Stimulated activated CD8-positive, alpha-beta memory T cell treated with anti-CD3 and anti-CD28 coated beads, Interleukin-15, amount 100 ng/mL, for 4 hours (primary cell): ENCODE results near the gene BORCS5.
"Not testable (repeated sequence)": the region's sequence is repeated elsewhere in the genome, so short reads cannot be mapped to it uniquely, and the experiment has no call there.

ENCODE experiments used
- DNase-seq, 2 donors: peaks; one replicate each; pipeline ENCODE4 v3.0.0-alpha.2; 2020; ENCODE audit warnings: low read depth in 2 of 2

Gene BORCS5

DNA sequence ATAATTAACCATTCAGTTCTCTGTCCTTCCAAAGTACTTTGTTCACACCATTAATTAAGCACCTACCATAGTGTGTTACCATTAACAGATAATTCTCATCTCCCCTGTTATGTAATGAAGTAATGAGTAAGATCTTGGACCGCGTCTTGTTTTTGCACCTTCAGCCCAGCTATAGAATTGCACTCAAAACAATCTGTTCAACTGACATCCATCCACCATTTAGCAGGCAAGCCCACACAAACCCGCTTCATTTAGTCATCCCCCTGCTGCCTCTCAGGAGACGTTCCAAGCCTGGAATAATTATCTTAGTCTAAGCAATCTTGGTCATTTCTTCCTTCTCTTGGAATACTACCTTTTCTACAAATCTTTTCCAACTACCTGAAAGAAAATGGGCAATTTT lies 131.4 kb downstream of the BORCS5 start:
- no peak for DNase-seq

DNA sequence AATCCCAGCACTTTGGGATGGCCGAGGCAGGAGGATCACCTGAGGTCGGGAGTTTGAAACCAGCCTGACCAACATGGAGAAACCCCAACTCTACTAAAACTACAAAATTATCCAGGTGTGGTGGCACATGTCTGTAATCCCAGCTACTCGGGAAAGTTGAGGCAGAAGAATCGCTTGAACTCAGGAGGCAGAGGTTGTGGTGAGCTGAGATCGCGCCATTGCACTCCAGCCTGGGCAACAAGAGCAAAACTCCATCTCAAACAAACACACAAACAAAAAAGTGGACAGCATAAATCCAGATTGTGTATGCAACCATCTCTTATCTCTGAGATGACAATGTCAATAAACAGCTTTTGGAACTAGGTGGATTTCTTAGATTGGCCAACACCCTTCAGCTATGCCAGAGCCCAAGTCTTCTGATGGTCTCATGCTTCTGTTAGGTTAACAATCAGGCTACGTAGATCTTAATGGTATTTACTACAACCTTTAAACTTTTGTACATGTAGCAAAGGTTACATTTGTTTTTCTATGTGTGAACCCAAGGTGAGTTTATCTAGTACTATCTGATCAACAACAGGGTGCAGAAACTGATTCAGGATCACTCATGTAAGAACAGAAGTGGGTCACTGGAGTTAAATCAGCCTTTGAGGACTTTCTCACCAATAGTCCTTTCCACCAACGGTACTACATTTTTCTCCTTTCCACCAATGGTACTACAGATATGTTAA lies 132.1 kb downstream of the BORCS5 start:
- no peak for DNase-seq

DNA sequence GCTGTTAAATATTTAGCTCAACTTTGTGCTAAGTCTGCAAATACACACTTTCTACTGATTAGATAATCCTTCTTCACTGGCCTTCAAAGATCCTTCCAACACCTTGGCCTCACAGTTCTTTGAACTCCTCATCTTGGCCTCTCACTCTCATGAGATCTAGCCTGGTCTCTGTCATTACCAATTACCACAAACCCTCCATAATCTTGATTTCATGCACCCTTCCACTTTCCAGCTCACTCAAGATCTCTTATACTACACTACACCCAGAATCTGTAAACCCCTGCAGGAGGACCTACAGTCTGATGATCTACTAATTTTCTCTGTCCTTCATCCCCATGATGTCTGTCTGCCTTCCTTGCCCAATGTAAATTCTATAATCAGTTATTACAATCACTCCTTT lies 134.7 kb downstream of the BORCS5 start:
- DNase-seq, result no peak

DNA sequence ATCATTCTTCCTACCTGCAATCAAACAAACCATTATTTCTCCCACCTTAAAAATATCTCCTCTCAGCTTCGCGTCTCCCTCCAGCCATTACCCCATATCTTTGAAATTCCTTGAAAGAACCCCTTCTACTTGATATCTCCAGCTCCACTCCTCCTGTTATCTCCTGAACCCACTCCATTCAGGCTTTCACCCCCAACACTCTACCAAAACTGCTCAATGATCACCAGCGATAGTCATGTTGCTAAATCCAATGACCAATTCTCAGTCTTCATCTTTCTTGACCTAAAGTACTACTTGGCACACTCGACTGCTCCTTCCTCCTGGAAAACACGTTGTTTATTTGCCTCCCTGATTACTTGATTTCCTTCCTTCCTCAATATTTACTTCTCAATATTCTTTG lies 135.7 kb downstream of the BORCS5 start:
- no peak for DNase-seq

DNA sequence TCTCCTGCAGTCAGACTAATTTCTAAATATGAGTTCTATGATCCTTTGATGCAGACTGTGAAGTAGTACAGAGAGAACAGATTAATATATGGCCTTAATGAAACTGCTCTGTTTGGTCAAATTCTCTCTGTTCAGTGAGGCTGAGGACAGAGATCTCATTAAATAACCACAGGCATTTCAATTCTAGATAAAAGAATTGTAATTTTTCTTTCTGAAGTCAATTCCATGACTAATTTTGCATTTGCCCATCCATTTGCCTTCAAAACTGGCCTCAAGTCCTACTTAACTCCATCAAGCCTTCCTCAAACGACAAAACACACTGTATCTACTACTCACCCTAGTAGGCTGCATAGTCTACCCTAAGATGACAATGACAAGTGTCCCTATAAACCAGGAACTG lies 138.7 kb downstream of the BORCS5 start:
- DNase-seq, result no peak

DNA sequence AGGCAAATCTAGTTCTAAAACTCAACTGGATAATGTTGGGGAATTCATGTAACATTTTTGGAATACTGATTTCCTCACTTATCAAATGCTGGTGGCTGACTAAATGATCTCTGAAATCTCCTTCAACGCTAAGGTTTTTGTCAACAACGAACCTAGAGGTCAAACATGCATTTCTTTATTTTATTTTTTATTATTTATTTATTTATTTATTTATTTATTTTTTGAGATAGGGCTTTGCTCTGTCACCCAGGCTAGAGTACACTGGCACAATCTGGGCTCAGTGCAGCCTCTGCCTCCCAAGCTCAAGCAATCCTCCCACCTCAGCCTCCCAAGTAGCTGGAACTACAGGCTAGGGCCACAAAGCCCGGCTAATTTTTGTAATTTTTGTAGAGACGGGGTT lies 141.3 kb downstream of the BORCS5 start:
- no peak for DNase-seq

DNA sequence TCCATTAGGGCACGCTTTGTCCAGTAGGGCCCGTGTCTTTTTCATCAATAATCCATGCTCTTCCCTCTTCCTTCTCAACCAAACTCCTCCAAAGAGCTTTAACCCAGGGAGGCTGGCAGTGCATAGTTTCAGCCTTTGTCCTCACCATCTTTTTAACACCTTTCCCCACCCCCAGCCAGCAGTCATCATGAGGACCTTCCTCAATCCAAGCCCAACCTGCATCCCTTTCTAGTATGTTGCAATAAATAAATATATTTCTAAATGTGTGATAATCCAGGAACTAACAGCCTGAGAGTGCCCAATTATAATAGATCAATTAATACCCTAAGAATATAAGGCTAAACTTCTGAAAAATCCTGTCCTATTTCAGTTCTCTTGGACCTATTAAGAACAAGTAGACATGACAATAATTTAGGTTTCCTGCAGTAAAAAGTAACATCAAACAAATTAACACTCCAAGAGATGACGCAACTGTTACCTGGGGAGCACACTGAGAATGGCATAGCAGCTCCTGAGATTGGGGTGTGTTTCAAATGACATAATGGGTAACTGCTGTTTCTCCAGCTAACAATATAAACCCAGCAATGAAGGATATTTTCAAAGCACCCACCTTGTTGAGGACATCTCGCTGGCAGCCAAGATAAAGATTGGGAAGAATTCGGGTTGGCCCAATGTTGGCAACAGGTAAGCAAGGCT lies 143.2 kb downstream of the BORCS5 start:
- no peak for DNase-seq

DNA sequence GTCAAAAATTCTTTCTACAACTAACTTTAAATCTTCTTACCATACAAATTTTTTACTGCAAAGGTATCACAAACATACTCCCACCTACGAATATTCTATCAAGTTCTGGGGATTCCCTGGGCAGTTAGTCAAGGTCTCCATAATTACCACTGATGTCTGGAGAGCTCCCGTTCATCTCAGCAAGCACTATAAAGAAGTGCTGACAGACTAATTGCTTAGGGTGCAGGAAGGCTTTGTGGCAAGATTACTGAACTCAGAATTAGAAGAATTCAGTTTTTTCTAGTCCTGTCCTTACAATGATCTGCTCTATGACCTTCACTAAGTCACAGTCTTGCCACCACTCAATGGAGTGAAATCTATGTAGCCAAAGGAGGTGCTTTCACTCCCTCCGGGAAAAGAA lies 144.2 kb downstream of the BORCS5 start:
- DNase-seq, result no peak

DNA sequence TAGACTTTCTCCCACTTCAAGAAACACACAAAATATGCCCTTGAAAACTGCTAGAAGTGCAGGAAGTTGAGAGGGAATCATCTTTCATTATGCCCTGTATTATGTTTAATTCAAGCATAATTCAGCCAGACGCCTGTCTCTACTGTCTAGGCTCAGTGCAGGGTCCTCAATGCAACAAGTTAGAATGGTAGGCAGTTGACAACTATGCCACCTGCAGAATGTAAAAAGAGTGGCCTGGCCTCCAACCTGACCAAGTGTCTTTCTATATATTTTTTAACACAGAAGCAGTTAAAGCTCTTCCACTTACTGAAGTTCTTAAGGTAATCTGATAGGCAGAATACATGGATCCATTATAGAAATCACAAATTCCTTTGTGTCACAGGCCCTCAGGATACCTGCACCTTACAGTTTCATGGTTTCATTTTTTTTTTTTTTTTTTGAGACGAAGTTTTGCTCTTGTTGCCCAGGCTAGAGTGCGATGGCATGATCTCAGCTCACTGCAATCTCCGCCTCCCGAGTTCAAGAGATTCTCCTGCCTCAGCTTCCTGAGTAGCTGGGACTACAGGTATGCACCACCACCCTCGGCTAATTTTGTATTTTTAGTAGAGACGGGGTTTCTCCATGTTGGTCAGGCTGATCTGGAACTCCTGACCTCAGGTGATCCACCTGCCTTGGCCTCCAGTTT lies 145.4 kb downstream of the BORCS5 start:
- not testable (repeated sequence) for DNase-seq

DNA sequence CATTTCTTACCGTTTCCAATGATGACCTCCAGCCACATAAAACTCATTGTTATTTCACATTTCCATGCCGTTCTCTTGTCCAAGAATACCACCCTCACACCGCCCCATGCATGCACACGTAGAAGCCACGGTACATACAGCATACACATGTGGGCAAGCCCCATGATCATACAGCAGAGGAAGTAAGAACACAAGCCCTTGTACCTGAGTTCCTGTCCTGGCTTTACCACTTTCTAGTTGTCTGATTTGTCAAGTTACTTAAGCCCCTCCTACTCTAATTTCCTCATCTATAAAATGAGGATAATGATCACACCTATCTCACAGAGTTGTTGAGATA lies 145.9 kb downstream of the BORCS5 start:
- no peak for DNase-seq

DNA sequence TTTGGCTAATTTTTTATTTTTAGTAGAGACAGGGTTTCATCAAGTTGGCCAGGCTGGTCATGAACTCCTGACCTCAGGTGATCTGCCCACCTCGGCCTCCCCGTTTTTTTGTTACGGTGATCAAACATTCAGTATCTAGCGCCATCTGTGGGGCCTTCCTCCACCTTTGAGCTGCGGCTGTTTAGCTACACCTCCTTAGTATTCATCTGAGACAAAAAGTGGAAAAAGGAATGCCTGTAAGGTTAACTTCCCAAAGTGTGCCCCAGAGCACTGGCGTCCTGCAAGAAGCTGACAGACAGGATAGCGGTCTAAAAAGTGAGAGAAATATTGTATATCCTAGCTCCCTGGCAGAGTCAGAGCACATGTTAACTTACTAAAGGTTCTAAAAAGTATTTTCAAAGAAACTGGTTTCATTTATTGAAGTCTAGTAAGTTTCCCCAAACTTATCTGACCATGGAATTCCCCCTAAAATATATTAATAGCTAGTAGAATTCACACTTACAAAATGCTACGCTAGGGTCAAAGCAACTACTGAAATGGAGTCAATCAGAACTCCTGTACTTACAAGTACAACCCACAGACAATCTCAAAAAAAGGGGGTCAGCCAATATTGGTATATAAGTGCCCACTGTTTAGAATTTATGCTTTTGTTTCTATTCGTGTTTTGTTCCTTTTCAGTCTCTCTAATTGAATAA lies 146.7 kb downstream of the BORCS5 start:
- DNase-seq, result no peak

DNA sequence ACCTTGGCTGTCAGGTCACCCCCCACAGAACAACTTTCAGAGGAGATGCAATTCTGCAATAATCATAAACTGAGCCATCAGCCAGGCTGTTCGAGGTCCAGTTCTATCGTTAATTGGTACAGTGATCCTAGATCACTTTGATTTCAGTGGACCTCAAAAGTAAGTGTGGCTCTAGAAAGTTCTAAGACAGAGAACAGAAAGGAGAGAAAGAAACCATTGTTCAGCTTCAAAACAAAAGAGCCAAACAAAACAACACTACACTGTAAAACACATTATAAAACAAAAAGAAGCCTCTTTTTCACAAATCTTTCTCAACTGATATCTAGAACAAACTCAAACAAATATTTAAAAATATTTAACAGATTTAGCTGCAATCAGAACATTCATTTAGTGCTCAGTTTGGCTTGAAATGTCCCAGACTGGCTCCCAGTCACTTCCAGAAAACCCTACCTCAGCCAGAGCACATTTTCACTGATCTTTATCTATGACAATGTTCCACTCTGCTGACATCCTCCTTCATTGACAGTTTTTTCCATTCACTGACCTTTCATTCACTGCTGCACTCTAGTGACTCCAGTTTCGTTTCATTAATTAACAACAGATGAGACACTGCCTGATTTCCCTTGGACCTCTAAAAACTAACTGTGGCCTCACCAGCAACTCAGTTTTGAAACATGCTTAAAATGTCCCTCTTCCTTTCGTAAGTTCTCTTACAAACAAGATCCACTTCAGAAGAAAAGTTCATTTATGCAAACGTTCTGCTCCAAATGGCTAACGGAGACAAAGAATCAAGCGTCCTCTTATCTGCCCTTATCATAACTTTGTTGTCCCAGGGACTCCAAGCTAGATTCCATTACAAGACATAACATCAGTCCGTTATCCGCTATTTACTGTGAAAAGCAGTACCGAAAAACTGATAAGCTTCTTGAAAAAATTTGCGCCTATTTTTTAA lies 148.9 kb downstream of the BORCS5 start:
- no peak for DNase-seq

DNA sequence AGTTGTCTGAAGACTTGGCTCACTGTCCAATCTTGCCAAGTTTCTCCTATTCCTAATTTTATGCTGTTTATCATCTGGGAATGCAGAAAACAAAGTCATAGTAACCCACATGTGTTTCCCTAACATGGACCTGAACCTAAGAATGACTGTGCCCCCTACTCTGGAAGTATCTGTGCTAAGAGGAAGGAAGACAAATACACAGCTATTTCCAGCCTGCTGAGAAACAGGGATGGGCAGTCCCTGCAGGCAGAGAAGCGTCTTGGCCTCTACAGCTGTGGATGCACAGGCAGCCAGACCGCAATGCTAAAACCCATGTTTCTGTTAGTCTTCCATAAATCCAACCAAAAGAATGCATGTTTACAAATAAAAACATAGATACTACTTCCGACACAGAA lies 149.6 kb downstream of the BORCS5 start:
- no peak for DNase-seq

DNA sequence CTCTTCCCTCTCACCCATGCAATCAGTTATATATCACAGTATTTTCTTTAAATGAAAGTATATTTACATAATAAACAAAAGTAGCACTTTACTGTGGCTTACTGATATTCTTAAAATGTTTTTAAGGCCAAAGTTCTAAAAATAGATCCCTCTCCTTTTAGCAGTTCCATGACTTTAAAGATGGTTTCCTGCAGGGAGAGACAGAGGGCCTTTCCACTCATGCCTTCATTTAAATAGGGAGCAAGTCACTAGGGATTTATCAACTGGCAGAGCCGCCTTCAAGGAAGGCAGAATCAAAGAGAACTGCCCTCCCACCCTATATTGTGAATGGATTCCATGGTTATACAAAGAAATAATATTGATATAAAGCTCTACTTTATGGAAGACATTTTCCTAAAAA lies 150.2 kb downstream of the BORCS5 start:
- no peak for DNase-seq

DNA sequence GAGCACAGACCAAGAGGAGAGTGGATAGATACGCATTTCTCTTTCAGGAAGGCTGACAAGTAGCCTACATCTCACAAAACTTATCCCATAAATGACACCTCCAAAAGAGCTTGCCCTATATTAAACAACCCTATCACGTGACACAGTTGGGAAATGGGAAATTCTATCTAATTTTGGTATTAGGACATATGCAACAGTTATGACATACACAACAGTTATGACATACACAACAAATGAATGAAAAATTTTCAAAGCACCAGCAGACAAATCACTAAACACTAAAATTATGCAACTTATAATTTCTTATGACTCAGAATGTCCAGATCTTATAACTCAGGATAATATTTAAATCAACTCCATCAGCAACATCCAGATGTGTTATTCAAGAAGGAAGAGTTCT lies 151.7 kb downstream of the BORCS5 start:
- no peak for DNase-seq

DNA sequence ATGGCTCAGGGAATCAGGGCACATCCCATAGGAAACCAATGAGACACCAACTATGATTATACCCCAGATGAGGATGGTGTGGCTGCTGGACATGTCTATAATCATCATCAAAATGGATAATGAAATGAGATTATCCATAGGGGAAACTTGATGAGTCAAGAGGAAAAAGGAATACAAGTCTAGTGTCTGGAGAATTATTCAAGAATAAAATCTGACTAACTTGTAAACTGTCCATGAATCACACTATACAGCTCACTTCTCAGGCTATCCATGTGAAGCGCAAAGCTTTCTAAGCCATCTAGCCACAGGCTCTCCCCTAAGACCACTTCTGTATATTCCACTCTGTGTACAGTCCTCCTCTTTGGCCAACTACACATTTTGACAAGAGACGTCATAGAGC lies 153.3 kb downstream of the BORCS5 start:
- DNase-seq, result no peak

DNA sequence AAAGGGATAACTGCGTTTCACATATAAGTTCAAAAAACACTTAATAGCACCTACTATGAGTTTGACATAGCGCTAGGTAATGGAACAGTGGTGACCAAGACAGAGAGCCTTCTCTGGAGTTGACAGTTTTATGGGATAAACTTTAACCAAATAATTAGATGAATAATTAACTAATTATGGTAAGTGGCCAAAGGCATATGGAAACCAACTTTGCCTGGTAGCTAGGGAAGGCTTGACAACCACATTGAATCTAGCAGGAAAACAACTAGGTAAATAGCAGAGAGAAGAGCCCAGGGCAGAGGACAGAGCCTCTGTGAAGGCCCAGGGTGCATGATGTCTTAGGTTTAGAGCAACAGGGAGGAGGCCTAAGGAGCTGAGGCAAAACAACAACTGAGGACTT lies 153.7 kb downstream of the BORCS5 start:
- DNase-seq, result no peak

DNA sequence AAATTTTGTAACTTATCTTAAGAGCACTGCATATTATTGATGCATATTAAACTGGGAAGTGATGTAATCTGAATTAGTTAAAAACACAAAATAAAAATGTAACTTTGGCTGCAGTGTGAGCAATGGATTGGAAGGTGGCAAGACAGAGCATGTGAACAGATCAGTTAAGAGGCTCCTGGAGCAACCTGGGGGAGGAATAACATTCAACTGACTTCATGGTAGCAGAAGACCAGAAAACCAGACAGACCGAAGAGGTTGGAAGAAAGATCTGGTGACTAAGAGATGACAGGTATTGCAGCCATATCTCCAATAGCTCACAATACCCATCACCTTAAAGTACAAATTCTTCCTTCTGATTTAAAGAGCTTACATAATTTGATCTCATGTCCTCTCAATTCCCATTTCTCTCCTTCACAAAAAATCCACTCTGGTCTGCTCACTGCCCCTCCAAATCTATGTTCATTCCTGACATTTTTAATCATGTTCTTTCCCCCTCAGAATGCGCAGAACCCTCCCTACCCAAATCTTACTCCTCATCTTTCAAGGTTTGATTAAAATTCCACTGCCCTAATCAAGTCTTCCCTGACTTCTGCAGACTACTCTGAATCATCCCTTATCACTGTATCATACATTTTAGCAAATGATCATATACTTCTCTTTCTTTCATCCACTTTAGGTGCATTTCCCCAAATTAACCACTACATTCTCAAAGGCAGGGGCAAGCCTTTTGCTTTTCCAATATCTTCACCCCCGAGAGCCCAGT lies 154.3 kb downstream of the BORCS5 start:
- DNase-seq, result no peak

DNA sequence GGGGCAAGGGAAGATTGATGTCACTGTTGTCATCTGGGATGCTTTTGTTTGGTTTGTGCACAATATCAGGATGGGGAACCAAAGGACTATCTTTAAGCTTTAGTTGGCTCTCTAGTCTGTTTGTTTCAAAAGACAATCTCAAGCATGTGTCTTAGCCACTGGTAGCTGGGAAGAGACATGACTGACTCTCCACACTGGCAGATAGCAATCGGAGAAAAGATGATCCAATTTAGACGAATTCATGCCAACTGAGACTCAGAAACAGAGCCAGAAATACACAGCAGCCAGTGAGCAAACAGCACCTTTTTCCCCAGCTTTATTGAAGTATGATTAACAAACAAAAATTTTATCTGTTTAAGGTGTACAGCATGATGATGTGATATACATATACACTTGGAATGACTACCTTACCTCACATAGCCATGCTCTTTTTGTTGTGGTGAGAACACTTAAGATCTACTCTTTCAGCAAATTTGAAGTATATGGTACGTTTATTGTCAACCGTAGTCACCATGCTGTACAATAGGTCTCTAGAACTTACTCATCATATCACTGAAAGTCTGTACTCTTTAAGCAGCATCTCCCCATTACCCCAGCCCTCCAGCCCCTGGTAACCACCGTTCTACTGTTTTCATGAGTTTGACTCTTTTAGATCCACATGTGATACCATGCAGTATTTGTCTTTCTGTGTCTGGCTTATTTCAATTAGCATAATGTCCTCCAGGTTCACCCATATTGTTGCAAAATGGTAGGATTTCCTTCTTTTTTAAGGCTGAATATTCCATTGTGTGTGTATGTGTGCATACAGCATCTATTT lies 155.2 kb downstream of the BORCS5 start:
- DNase-seq, result no peak
